HEK293T (cell line): Measurements from ENCODE around the gene CIROP.

Source experiments
- BHLHE40 ChIP-seq: fragments of 450-650 bp; IDR thresholded peaks from 2 replicates; pipeline ENCODE4 v1.6.1; 2016; ENCODE audit warnings: mild to moderate bottlenecking, moderate library complexity, borderline replicate concordance
- ELF4 ChIP-seq: fragments of 450-650 bp; IDR thresholded peaks from 2 replicates; pipeline ENCODE4 v1.6.1; 2017; ENCODE audit warnings: antibody characterized with exemption
- FOXA1 ChIP-seq: fragments of 450-650 bp; IDR thresholded peaks from 2 replicates; pipeline ENCODE4 v1.6.1; 2016; ENCODE audit warnings: mild to moderate bottlenecking
- FOXK2 ChIP-seq: fragments of 450-650 bp; IDR thresholded peaks from 2 replicates; pipeline ENCODE4 v1.6.1; 2016; ENCODE audit warnings: mild to moderate bottlenecking
- FOXM1 ChIP-seq: fragments of 450-650 bp; IDR thresholded peaks from 2 replicates; pipeline ENCODE4 v1.6.1; 2017; ENCODE audit warnings: mild to moderate bottlenecking, borderline replicate concordance
- LEF1 ChIP-seq: fragments of 450-650 bp; IDR thresholded peaks from 2 replicates; pipeline ENCODE4 v1.6.1; 2017; ENCODE audit warnings: mild to moderate bottlenecking, borderline replicate concordance
- NFRKB ChIP-seq: fragments of 450-650 bp; IDR thresholded peaks from 2 replicates; pipeline ENCODE4 v1.6.1; 2016; ENCODE audit warnings: mild to moderate bottlenecking, moderate library complexity
- SP1 ChIP-seq: fragments of 450-650 bp; IDR thresholded peaks from 2 replicates; pipeline ENCODE4 v1.6.1; 2017
- TARDBP ChIP-seq: fragments of 450-650 bp; IDR thresholded peaks from 2 replicates; pipeline ENCODE4 v1.6.1; 2016
- ZNF384 ChIP-seq: fragments of 450-650 bp; IDR thresholded peaks from 2 replicates; pipeline ENCODE4 v1.6.1; 2016

DNA sequence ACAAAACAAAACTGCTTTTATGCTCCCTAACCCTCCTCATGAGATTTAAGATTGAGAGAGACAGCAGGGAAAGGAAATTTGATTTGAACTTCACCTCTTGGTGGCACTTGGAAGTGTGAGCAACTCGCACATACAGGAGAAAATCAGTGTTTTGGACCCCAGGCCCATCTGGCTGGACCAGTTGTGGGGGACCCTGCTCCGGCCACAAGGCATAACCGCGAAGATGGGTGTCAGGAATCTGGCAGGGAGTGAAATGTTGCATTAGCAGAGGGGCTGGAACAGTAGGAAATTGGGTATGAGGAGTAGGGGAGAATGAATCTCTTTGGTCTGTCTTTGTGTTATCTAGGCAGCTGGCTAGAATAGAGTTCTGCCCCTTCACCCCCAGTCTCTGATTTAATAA is 1.2 kb downstream of the CIROP start:
- no peak for TF ChIP-seq SP1
- TF ChIP-seq FOXA1, result no peak
- TF ChIP-seq ELF4, result no peak
- no peak for TF ChIP-seq LEF1
- no peak for TF ChIP-seq ZNF384
- no peak for TF ChIP-seq FOXM1
- TF ChIP-seq NFRKB, result no peak
- no peak for TF ChIP-seq BHLHE40
- TF ChIP-seq TARDBP, result no peak
- no peak for TF ChIP-seq FOXK2
